Mucosa of gallbladder (tissue), 1 donor: ENCODE data around the gene ZNF385C. TPM values are rescaled to one million over a fixed set of nuclear protein-coding genes. Genes with fewer than 3 reads are reported as not detected.
A peak's percentile ranks its signal among the peaks of the same experiment; 100 is the strongest.
"Not testable (repeated sequence)": the region's sequence is repeated elsewhere in the genome, so short reads cannot be mapped to it uniquely, and the experiment has no call there.

ENCODE experiments used
- DNase-seq: peaks from one replicate; pipeline ENCODE4 v3.0.0-alpha.2; 2020; ENCODE audit warnings: low spot score
- total RNA-seq: library from RNA; stranded (reverse); gene quantifications from one replicate; pipeline ENCODE4 v1.2.1, GENCODE V29; 2021
- donor health status: DM: no; HTN: no; CAD: no.

The ZNF385C gene
- total RNA-seq, 1 donor from 2014 or later: 0.32 TPM

DNA sequence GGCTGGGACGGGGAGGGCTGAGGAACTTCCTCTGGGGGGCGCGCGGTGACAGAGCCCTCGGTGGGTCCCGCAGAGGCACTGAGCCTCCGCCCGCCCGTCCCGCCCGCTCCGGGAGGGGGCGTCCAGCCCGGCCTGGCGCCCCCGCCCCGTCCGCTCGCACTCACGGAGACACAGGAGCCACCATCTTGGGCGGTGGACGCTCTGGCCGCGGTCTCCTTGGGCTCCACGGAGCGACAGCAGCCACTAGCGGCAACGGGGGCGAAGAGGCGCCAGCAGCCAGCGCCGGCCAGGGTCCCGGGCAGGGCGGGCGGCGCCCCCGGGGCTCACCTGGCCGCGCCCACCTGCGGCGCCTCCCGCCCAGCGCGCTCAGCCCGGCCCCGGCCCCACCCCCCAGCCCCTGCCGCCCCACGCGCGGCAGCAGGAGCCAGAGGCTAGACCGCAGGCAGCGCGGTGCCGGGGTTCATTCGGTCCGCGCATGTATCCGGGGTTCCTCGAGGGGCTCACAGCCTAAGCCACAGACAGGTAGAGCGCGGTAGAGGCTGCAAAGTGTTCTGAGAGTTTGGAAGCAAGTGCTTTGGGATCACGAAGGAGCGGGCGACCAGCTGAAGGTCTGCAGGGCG, 47.8 kb downstream of the ZNF385C start, which contains the start of gene C17orf113:
C17orf113 (minus strand) TSS at position 209 of the 620 bp plus-strand sequence. CDS start 7,225 bp downstream, outside the sequence.
- DNase-seq: peak; percentile 42

DNA sequence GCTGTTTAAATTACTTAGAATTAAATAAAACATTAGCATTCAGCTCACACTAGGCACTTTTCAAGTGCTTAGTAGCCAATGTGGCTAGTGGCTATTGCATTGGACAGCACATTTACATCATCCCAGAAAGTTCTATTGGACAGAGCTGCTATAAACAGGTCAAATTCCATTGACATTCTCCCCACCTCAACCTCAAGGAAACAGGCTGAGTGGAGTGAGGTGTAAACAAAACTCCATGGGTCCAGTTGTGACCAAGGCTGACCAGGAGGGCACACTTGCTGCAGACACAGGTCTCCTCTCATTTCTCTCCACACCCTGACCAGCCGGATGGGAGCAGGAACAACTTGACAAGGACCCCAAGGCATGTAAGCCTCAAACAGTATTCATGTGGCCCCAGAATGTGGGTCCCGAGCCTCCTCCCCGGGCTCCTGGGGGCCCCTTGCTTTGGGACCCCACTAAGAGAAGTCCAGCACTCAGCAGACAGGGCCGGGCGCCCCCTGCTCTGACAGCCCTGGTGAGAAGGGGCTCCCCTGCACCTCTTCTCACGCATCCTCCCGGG, 48.4 kb downstream of the ZNF385C start:
- no peak for DNase-seq

DNA sequence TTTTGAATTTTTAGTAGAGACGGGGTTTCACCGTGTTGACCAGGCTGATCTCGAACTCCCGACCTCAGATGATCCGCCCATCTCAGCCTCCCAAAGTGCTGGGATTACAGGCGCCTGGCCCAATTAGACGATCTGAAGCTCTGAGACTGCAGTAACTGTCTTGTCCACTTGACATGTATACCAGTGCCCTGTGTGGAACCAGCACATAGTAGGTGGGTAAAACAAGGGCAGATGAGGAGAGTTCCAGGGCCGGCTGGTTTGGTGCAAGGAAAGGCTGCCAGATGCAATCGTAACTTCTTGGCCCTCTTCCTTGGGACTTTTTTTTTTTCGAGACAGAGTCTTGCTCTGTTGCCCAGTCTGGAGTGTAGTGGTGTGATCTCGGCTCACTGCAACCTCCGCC, 50.9 kb downstream of the ZNF385C start:
- no peak for DNase-seq

DNA sequence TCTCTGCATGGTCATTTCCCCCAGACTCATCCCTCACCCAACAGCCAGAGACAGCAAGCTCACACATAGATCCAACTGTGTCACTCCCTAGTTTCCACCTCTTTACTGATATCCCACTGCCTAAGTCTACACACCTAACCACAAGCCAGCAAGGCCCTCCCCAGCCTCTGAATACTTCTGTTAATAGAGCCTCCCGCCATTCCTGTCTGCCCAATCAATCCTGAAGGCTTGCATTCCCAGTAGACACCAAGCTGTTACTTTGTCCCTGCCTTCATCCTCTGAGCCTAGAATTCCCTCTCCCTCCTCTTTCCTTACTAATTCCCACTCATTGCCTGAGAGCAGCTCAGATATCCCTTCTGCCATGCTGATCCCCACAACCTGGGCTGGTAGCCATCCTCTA, 52.6 kb downstream of the ZNF385C start:
- DNase-seq: no peak

DNA sequence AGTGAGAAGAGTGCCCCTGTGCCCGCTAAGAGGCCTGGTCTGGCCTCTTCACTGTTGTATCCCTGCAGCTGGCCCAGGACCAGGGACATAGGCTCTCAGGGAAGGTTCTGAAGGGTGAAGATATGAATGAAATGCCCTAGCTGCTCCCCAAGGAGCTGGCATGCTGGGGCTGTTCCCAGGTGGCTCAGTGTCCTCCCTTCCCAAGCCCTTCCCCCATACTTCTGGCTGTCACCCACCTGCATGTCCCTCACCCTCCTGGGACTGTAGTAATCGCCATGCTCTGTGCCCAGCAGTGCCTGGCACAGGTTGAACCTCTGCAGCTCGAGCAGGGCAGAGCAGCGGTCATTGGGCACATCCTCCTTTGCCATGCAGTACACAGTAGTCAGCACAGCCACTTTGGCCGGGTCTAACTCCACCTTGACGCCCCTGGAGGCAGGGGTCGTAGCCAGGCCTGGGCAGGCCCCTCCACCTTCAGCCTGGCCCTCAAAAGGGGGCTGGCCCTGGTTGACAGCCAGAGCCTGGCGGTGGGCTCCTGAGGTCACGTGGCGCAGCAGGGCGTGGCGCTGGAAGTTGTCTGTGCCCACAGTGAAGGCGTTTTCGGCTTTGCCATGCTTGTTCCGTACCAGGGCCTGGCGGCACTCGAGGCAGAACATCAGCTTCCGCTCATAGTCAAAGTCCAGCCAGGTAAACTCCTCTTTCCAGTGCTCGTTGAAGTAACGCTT, 55.5 kb downstream of the ZNF385C start:
- DNase-seq: no peak

DNA sequence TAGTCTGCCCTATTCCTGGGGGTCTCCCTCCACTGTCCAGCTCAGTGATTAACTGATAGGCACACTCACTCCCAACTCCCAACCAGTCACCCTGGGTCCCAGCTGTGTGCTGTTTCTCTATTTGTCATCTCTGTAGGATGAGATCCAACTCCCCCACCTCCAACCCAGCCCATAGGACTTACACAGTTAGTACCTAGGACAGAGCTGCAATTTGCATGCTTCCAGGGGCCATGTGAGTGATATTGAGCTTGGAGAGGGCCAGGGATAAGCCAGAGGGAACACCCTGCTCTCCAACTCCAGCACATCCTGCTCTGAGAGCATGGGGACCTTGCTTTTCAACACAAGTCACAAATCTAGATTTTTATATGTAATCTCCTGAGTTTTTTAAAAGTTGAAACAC, 56.7 kb downstream of the ZNF385C start:
- DNase-seq: no peak

DNA sequence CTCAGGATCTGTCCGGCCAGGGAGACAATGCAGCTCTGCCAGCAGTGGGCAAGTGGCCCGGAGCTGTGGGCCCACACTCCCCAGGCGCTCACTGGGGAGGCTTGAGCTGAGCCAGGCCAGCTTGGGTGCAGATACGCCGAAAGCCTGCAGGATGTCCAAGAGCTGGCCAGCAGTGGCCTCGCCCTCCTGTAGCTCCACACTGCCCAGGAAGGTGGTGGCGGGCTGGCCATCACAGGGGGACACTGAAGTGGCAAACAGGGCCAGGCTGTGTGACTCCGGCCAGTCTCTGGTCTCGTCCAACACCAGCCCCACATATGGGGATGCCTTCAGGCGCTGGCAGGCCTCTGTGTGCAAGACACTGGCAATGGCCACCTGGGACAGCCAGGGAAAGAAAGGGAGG, 57.5 kb downstream of the ZNF385C start:
- no peak for DNase-seq

DNA sequence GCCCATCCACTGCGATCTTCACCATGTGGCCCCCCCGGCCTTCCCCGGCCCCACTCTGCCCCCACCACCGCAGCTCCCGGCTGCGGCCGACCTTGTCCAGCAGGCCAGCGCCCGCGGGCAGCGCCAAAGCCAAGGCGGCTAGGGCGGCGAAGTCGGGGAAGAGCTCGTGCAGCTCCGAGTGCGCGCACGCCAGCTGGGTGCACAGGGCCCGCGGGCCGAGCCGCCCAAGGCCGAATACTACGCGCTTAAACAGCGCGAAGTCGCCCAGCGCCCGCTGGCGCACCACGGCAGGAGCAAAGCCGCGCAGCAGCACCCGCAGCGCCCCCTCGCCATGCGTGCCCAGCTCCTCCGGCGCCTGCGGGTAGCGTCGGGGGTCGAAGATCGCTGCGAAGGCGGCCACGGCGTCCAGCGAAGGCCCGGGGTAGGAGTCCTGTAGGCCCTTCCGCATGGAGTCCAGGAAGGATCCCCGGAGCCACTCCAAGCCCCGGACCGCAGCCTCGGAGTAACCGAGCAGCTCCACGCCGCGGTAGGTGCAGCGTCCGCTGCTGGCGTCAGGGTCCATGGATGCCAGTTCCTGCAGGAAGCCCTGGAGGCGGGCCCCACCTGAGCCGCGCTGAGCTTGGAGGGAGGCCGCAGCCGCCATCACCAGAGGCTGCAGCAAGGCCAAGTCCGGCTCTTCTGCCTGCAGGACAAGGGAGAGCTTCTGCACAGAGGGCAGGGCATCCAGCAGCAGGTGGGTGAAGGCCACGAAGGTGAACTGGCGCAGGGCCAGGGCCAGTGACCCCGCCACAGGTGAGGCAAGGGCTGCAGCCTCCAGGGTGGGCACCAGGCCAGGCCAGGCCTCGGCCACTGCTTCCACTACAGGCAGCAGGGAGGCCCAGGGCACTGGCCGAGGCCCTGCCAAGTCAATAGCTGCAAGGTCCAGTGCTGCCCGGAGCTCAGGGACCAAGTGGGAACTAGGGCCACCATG, 58.2 kb downstream of the ZNF385C start:
- no peak for DNase-seq

DNA sequence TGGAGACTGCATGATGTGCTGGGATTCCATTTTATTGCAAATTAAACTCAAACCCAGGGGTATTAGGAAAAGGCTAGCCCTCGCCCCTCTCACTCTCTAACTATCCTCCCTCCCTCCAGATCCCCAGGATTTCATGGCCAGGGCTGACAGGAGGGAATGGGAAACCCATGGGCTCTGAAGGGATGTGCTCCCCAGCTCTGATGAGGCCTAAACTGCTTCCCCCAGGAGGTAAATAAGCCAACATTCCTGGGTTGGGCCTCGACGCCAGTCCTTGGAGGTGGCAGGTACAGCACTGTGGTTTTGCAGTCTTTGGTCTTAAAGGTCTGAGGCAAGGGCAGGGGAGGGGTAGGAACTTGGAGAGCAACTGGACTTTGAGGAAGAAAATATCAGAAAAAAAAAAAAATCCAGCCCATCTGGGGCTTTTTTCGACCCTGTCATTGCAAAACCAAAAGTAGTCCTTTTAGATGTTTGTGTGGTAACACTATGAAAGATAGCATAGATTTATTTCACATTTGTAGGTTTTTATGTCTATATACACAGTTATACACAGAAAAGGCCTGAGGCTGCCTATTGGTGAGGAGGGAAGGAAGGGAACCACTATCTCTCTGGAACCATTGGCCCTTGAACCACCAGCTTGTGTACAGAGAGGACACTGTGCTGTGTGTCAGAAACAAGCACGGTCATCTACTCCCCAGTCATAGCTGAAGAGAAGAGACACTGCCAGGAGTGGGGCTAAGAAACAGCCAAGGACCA, 59.9 kb downstream of the ZNF385C start:
- no peak for DNase-seq

DNA sequence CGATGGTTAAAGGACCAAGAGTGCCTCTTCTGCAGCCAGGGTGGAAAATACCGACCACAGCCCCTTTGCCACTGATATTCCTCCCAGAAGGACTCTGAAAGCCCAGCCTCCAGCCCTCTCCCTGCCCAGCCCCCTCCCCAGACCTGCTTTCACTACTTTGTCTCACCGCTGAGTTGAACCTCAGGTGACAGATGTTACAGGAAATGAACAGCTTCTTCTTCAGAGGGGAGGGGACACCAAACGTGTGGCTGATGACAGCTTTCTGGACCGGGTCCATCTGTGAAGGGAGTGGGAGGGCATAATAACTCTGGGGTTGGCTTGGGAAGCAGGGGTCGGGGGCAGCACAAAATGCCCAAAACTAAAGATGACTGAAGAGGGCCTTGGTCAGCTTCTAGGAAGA, 64.2 kb downstream of the ZNF385C start:
- DNase-seq: no peak

DNA sequence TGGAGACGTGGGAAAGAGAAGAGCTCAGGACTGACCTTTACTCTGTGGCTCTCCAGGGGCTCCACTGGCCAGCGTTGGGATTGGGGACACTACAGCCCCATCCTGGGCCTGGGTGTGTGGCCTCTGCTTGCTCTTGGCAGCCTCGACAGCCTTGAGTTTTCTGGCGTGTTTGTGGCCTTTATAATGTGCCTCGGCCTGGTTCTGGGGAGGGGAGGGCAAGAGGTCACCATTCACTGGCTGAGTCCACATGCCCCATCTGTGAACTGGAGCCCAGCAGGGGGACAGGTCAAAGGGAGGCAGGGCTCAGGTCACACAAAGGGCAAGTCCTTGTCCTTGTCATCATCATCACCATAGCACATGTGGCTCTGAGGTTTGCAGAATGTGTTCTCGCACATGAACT, 66.7 kb downstream of the ZNF385C start:
- DNase-seq: no peak

DNA sequence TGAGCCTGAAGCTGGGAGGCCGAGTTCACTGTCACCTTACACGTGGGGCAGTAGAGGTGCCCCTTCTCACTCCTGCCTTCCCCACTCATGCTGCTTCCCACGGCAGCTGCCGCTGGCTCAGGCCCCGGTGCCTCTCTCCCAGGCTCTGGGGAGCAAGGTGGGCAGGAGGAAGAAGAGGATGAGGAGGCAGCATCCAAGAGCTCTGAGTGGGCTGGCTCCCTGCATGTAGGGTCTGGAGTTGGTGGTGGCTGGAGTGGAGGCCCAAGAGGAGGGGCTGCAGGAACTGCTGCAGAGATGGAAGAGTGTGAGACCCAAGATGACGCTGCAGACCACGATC, 69.5 kb downstream of the ZNF385C start:
- no peak for DNase-seq

DNA sequence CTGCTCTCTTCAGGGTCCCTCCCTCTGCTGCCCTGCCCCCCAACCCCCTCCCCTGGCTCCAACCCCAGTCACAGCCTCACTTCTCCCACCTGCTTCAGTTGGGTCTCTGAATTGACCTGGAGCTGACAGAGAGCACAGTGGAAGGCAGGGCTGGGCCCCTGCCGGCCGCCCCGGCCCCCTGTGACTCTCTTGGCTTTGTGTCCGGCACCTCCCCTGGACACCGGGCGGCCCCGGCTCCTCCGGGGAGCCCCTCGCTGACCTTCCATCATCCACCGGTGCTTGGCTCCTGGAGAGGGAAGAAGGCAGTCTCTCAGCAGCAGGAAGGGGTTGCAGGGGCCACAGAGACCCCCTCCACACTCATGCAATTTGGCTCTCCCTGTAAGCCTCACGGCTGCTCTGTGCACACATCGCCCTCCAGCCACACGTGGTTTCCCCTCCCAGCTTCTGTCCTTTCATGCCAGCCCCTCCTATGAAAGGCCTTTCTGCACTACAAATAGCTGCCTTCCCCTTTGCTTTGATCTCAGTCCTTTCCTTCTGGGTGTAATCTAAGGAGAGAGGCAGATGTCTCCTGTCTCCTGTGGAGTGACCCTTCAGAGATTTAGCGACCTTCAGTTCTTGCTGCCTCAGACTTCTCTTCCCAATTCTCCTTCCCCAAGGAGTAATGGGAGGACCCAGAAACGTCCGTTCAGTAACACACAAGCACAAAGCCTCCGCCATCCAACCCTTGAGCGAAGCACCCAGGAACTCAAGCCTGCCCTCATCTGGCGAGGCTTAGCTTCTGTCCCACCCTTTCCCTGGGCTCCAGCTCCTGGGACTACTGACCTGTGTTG, 70.1 kb downstream of the ZNF385C start:
- DNase-seq: no peak

DNA sequence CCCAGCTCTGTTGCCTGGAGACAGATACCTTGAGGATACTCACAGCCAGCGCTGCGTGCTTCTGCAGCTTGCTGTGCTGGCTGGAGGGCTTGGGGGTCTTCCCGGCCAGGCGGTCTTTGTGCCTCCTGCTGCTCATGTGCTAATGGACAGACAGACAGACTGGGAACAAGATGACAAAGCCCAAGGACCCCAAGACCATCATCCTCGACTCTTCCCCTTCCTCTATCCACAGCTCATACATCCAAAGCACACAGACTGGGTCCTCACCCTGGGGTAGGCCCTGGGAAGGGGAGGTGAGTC, 70.7 kb downstream of the ZNF385C start:
- DNase-seq: no peak

DNA sequence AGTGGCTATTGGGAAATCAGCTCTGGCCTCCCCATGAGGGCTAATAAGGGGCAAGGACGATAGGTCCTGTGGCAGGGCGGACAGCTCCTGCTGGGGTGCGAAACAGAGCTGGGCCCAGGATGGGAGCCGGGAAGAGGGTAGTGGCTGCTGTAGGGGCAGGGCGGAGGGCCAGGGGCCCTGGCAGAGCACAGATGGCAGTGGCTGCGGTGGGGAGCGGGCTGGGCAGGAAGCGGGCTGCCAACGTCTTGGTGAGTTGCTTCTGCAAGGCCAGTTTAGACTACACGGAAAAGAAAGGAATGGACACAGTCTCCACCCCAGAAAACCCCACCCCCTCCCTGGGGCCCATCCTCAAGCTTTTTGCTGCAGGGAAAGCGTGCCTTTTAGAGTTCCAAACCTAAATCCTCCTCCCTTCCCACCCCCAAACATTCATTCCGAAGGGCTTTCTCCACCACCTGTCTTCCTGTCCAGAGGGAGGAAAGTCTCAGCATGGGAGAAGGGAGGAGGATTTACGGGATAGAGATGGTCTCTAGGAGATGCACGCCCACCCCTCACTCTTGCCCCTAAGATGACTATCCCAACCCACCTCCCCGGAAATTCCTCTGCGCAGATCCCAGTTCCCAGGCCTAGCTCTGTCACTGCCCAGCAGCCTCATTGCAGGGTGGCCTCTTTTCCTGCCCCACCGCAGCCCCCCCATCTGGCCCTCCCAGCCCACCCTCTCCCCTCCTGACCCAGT, 71.2 kb downstream of the ZNF385C start:
- no peak for DNase-seq

DNA sequence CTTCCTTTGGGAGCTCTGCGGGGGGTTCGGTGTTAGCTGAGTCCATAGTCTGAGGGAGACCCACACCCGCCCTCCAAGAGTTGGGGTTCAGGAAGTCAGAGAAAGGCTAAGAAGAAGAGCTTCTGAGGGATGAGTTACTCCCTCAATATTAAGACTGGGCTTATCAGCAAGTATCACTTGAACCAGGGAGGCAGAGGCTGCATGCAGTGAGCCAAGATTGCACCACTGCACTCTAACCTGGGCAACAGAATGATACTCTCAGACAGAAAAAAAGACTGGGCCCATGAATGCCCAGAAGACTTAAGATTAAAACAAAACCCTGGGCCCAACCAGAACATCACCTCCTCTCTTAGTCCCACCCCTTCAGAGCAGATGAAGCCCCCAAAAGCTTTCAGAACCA, 72.3 kb downstream of the ZNF385C start:
- DNase-seq: no peak

DNA sequence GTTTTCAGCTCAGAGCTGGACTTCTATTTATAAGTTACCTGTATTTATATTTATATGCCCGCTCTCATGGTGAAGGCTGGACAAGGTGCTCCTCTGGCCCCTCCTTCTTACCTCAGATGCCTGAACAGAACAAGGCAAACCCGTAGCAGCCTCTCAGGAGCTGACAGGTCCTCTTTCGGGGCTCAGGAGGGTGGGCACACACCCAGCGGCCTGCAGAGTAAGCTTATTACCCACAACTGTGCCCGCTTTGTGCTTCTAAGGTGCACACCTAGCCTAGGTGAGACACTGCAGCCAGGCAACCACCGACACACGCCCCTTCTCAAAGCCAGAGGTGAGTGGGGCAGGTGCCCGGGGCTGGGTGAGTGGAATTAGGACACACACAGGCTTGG, 73.1 kb downstream of the ZNF385C start:
- no peak for DNase-seq

DNA sequence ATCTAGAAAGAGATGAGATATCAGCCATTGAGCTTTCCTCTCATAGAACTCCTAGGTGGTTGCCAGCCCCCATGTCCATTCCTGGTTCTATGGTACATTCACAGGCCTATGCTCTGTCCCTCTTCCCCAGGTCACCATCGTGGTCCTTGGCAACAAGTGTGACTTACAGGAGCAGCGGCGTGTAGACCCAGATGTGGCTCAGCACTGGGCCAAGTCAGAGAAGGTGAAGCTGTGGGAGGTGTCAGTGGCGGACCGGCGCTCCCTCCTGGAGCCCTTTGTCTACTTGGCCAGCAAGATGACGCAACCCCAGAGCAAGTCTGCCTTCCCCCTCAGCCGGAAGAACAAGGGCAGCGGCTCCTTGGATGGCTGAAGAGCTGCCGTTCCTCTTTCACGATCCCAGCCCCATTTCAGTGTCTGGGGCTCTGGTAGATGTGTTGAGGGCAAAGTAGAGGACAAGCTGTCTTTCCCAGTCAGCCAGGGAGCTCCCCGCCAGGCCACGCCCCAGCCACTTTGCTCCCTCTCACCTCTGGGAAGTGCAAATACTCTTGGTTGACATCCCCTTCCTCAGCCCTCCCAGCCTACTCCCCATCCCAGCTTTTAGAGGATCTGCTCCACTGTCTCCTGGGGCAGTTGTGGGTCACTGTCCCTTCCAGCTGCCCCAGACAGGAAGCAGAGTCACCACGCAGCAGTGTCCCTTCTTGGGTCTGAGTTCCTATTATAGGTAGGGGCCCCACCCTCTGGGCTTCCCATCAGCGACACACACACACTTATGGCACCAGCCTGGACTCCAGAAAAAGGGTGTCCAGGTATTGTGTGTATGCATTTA, 74.5 kb downstream of the ZNF385C start:
- DNase-seq: peak; percentile 28

DNA sequence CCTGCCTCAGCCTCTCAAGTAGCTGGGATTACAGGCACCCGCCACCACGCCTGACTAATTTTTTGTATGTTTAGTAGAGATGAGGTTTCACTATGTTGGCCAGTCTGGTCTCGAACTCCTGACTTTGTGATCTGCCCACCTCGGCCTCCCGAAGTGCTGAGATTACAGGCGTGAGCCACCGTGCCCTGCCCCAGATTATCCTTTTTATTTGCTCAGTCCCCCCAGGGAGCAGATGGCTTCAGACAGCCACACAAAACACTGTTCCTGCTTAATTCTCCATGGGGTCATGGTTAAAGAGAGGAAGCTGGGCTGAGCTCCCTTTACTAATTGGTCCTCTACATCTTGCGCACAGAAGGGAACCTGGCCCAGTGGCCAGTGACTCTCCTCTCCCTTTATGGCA, 77.4 kb downstream of the ZNF385C start:
- not testable (repeated sequence) for DNase-seq
